Ammon's horn (tissue), 1 donor: ENCODE results near the gene C11orf68.

Experiments used
- DNase-seq: peaks from one replicate; pipeline ENCODE4 v3.0.0-alpha.2; 2016; ENCODE audit warnings: low spot score

Gene C11orf68

GRCh38 chr11:65890324-65891218 is 28.3 kb downstream of the C11orf68 start, which contains the start of gene CCDC85B:
TSS of gene CCDC85B (plus strand) at chr11:65890673. CDS start at chr11:65890784, 111 bp downstream.
- peak; percentile 98 for DNase-seq

GRCh38 chr11:65888163-65888814 is 30.6 kb downstream of the C11orf68 start, which contains the start of gene FIBP:
TSS of gene FIBP (minus strand) at chr11:65888471. CDS start at chr11:65888418, 53 bp downstream.
- peak; percentile 98 for DNase-seq

GRCh38 chr11:65887723-65888162 is 31.1 kb downstream of the C11orf68 start:
- no peak for DNase-seq

GRCh38 chr11:65886826-65887722 is 31.8 kb downstream of the C11orf68 start:
- DNase-seq: no peak

- no peak for DNase-seq
Observed at GRCh38 chr11:65885808-65886536, 32.9 kb downstream of the C11orf68 start.

GRCh38 chr11:65885231-65885630 is 33.6 kb downstream of the C11orf68 start:
- no peak for DNase-seq

- peak; percentile 86 for DNase-seq
Observed at GRCh38 chr11:65884716-65885092, 34.2 kb downstream of the C11orf68 start.

- DNase-seq: no peak
Observed at GRCh38 chr11:65883786-65884715, 34.8 kb downstream of the C11orf68 start.

GRCh38 chr11:65883058-65883761 is 35.7 kb downstream of the C11orf68 start:
- no peak for DNase-seq

GRCh38 chr11:65882120-65883057 is 36.5 kb downstream of the C11orf68 start:
- DNase-seq: no peak

- DNase-seq: no peak
Observed at GRCh38 chr11:65880844-65881421, 37.9 kb downstream of the C11orf68 start.

GRCh38 chr11:65880027-65880426 is 38.8 kb downstream of the C11orf68 start:
- DNase-seq: no peak

- no peak for DNase-seq
Observed at GRCh38 chr11:65879617-65880016, 39.2 kb downstream of the C11orf68 start, which contains the start of gene CTSW. TSS of gene CTSW (plus strand) at chr11:65879837. CDS start at chr11:65879855, 18 bp downstream.

GRCh38 chr11:65873318-65874156 is 45.3 kb downstream of the C11orf68 start:
- peak; percentile 95 for DNase-seq

GRCh38 chr11:65872586-65873317 is 46.1 kb downstream of the C11orf68 start, which contains the start of gene EFEMP2:
TSS of gene EFEMP2 (minus strand) at chr11:65872800. CDS start at chr11:65872354, 446 bp downstream.
- DNase-seq: no peak
